ENCODE data around the gene CFAP43. TPM values are rescaled to one million over a fixed set of nuclear protein-coding genes. Genes with fewer than 3 reads are reported as not detected.

Gene CFAP43
- total and polyA plus RNA-seq, 4 donors, result 0.10 to 0.33 (median 0.15) TPM

DNA sequence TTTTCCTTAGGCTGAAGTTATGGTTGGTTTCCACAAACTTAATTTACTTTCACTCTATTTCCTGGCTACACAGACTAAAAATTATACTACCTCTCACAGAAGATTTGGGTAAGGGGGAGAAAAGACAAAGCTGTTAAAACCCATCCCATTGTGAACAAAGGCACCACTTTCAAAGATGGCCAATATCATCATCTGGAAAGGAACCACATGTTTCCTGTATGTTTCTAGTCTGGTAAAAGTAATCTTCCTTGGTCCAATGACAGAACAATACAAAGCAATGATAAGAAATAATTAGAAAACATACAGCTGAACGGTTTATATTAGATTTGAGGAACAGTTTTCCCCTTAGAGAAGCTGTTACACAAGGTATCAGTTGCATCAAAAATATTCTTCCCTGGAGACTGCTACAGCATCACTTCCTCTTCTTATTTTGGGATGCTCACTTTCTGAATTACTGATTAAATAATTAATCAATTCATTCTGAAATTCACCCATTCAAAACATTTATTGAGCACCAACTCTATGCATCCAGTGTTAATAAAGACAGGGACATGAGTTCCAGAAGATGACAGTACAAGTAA, 118.7 kb downstream of the CFAP43 start:
- H3K27ac ChIP-seq (ENCODE audit: low read depth in 1 of 2, low read length in 2 of 2), result no peak overlapping the region
- DNase-seq (ENCODE audit: low spot score), result no peak
- H3K9me3 ChIP-seq (ENCODE audit: control insufficient read depth in 4 of 4, low read length in 3 of 4), result no peaks in the 10 kb centered on the region
- H3K9ac ChIP-seq (ENCODE audit: low read depth in 1 of 2, low read length in 2 of 2), result no peak overlapping the region
- H3K4me3 ChIP-seq (ENCODE audit: low read depth in 1 of 3, low read length in 3 of 3), result no peak overlapping the region
- no peaks in the 10 kb centered on the region for H3K4me1 ChIP-seq (ENCODE audit: control insufficient read depth in 4 of 4, insufficient read depth in 4 of 4, low read length in 3 of 4)
- WGBS, result 55% methylated on average over 1 of the region's 1 CpG
- H3K36me3 ChIP-seq (ENCODE audit: control insufficient read depth in 4 of 4, insufficient read depth in 3 of 4, low read depth in 1 of 4, low read length in 3 of 4), result no peaks in the 10 kb centered on the region
- TF ChIP-seq, protein P1, sequence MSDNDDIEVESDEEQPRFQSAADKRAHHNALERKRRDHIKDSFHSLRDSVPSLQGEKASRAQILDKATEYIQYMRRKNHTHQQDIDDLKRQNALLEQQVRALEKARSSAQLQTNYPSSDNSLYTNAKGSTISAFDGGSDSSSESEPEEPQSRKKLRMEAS (IDR thresholded peaks at IDR 0.05), result no peak
- no peak for TF ChIP-seq YY1 (IDR thresholded peaks at IDR 0.05)
- no peak for TF ChIP-seq RAD21 (IDR thresholded peaks at IDR 0.05)
- no peak for TF ChIP-seq SP1 (IDR thresholded peaks at IDR 0.05)
- TF ChIP-seq HNF4A (conservative IDR thresholded peaks at IDR 0.05), result no peak
- no peak for TF ChIP-seq FOXA2 (IDR thresholded peaks at IDR 0.05)
- no peak for TF ChIP-seq FOXA1 (IDR thresholded peaks at IDR 0.05)
- TF ChIP-seq TAF1 (conservative IDR thresholded peaks at IDR 0.05), result no peak
- TF ChIP-seq RXRA (IDR thresholded peaks at IDR 0.05), result no peak
- TF ChIP-seq, protein P2, sequence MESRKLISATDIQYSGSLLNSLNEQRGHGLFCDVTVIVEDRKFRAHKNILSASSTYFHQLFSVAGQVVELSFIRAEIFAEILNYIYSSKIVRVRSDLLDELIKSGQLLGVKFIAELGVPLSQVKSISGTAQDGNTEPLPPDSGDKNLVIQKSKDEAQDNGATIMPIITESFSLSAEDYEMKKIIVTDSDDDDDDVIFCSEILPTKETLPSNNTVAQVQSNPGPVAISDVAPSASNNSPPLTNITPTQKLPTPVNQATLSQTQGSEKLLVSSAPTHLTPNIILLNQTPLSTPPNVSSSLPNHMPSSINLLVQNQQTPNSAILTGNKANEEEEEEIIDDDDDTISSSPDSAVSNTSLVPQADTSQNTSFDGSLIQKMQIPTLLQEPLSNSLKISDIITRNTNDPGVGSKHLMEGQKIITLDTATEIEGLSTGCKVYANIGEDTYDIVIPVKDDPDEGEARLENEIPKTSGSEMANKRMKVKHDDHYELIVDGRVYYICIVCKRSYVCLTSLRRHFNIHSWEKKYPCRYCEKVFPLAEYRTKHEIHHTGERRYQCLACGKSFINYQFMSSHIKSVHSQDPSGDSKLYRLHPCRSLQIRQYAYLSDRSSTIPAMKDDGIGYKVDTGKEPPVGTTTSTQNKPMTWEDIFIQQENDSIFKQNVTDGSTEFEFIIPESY (IDR thresholded peaks at IDR 0.05), result no peak
- TF ChIP-seq, protein P3, sequence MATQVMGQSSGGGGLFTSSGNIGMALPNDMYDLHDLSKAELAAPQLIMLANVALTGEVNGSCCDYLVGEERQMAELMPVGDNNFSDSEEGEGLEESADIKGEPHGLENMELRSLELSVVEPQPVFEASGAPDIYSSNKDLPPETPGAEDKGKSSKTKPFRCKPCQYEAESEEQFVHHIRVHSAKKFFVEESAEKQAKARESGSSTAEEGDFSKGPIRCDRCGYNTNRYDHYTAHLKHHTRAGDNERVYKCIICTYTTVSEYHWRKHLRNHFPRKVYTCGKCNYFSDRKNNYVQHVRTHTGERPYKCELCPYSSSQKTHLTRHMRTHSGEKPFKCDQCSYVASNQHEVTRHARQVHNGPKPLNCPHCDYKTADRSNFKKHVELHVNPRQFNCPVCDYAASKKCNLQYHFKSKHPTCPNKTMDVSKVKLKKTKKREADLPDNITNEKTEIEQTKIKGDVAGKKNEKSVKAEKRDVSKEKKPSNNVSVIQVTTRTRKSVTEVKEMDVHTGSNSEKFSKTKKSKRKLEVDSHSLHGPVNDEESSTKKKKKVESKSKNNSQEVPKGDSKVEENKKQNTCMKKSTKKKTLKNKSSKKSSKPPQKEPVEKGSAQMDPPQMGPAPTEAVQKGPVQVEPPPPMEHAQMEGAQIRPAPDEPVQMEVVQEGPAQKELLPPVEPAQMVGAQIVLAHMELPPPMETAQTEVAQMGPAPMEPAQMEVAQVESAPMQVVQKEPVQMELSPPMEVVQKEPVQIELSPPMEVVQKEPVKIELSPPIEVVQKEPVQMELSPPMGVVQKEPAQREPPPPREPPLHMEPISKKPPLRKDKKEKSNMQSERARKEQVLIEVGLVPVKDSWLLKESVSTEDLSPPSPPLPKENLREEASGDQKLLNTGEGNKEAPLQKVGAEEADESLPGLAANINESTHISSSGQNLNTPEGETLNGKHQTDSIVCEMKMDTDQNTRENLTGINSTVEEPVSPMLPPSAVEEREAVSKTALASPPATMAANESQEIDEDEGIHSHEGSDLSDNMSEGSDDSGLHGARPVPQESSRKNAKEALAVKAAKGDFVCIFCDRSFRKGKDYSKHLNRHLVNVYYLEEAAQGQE (IDR thresholded peaks at IDR 0.05), result no peak
- TF ChIP-seq, protein P4, sequence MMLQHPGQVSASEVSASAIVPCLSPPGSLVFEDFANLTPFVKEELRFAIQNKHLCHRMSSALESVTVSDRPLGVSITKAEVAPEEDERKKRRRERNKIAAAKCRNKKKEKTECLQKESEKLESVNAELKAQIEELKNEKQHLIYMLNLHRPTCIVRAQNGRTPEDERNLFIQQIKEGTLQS (IDR thresholded peaks at IDR 0.05), result no peak
- no peak for TF ChIP-seq EGR1 (IDR thresholded peaks at IDR 0.05; ENCODE audit: low read depth in 2 of 2)
- no peak for TF ChIP-seq GABPA (IDR thresholded peaks at IDR 0.05 in 1 of 2, conservative IDR thresholded peaks at IDR 0.05 in 1 of 2)
- no peaks in the 10 kb centered on the region for H3K27me3 ChIP-seq (ENCODE audit: control insufficient read depth in 4 of 4, insufficient read depth in 4 of 4, low read length in 3 of 4)

DNA sequence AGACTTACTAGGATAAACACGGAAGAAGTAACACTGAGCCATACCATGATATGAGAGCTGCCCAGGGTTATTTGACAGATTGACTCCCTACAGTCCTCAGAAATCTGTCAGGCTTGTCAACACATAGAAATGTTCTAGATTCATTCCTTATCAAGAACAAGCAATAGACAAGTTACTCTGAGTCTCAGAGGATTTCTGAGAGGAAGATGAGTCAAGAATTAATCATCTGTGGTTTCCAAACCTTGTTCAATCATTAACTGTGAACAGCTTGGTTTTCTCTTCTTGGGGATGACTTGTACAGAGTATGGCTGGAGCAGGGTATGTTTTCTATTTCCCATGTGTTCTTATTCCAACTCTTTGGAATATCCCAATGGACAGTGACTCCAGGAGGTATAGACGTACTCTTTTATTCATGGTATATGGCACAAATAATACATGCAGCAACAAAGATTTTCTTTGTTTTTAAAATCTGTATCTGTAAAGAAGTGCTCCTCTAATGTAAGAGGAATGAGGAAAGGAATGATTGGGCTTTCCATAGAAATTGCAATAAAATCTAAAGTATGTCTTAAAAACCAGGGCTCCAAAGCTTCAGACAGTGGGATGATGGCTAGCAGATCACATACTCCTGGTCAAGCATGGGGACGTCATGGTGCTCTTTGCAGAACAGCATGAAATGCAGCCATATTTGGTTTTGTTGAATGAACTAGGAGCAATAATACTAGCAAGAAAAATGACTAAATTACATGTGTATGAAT, 122.1 kb downstream of the CFAP43 start:
- Histone ChIP-seq H3K9ac (ENCODE audit: low read depth in 1 of 2, low read length in 2 of 2) (no peak overlapping the region), H3K9me3 (ENCODE audit: control insufficient read depth in 4 of 4, low read length in 3 of 4) (no peaks in the 10 kb centered on the region), H3K4me3 (ENCODE audit: low read depth in 1 of 3, low read length in 3 of 3) (no peak overlapping the region), H3K36me3 (ENCODE audit: control insufficient read depth in 4 of 4, insufficient read depth in 3 of 4, low read depth in 1 of 4, low read length in 3 of 4) (no peaks in the 10 kb centered on the region), H3K4me1 (ENCODE audit: control insufficient read depth in 4 of 4, insufficient read depth in 4 of 4, low read length in 3 of 4) (peaks cover 0 to 2% (median 0%) of the 10 kb centered on the region in 4 donors), H3K27ac (ENCODE audit: low read depth in 1 of 2, low read length in 2 of 2) (no peak overlapping the region), H3K27me3 (ENCODE audit: control insufficient read depth in 4 of 4, insufficient read depth in 4 of 4, low read length in 3 of 4) (no peaks in the 10 kb centered on the region)
- 75% methylated on average over 3 of the region's 3 CpGs for WGBS
- TF ChIP-seq HNF4G (IDR thresholded peaks at IDR 0.05) (no peak), YY1 (IDR thresholded peaks at IDR 0.05) (no peak)
- no peak for DNase-seq (ENCODE audit: low spot score)

Data from liver (tissue), 9 donors.